ENCODE measurements around the gene LRRC59.

DNA sequence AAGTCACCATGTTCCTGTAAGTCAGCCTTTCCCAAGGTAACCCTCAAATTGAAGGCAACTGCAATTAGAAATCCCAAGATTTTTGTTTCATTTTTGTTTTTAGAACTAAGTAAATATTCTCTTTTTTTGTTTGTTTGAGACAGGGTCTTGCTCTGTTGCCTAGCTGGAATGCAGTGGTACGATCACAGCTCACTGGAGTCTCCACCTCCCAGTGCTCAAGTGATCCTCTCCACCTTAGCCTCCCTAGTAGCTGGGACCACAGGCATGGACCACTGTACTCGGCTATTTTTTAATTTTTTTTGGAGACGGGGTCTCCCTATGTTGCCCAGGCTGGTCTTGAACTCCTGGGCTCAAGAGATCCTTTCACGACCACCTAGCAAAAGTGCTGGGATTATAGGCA lies 10.6 kb upstream of the LRRC59 start:
- no peak for TF ChIP-seq FOXP2 (optimal IDR thresholded peaks at IDR 0.05; ENCODE audit: control extremely low read depth, extremely low read length, insufficient read depth)
- no peak for TF ChIP-seq POLR2AphosphoS5 (IDR thresholded peaks at IDR 0.05; ENCODE audit: borderline replicate concordance, low read depth, low read length)
